Prostate gland (tissue), 2 donors: ENCODE measurements around the gene ATF7IP.

Source experiments
- POLR2A ChIP-seq: fragments of 450-650 bp; IDR thresholded peaks from one replicate; pipeline ENCODE4 v1.6.1; 2016; ENCODE audit warnings: antibody characterized with exemption, mild to moderate bottlenecking
- TF ChIP-seq, protein P1 (sequence below), 4 experiments: fragments of 200-600 bp in 2 of 4; fragments of 450-650 bp in 2 of 4; sonication (generic) in 2 of 4; IDR thresholded peaks; 1 replicate in 3 of 4; 2 replicates in 1 of 4; pipeline ENCODE4 v1.5.1; 2016 to 2019; ENCODE audit warnings: antibody characterized with exemption in 4 of 4, mild to moderate bottlenecking in 2 of 4, moderate library complexity in 2 of 4

DNA sequence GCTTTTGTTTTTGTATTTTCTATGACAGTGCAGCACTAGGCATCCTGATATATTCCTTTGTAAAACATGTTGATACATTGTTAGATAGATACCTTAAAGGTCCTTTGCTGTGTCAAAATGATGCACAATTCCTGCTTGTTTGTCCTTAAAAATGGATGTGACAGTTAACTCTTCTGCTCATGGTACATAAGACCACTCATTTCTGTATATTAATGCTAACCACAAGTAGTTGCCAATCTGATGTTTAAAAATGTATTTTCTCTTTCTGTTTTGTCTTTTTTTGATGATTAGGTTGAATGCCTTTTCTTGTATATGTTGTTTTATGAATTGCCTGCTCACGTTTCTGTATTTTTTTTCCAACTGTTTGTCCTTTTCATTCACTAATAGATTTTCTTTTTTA is 35.1 kb downstream of the ATF7IP start:
- TF ChIP-seq, protein P1, sequence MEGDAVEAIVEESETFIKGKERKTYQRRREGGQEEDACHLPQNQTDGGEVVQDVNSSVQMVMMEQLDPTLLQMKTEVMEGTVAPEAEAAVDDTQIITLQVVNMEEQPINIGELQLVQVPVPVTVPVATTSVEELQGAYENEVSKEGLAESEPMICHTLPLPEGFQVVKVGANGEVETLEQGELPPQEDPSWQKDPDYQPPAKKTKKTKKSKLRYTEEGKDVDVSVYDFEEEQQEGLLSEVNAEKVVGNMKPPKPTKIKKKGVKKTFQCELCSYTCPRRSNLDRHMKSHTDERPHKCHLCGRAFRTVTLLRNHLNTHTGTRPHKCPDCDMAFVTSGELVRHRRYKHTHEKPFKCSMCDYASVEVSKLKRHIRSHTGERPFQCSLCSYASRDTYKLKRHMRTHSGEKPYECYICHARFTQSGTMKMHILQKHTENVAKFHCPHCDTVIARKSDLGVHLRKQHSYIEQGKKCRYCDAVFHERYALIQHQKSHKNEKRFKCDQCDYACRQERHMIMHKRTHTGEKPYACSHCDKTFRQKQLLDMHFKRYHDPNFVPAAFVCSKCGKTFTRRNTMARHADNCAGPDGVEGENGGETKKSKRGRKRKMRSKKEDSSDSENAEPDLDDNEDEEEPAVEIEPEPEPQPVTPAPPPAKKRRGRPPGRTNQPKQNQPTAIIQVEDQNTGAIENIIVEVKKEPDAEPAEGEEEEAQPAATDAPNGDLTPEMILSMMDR (IDR thresholded peaks at IDR 0.05): no peak
- no peak for TF ChIP-seq POLR2A
